GM12878 (cell line): ENCODE measurements around the gene EIF2B4. TPM values are rescaled to one million over a fixed set of nuclear protein-coding genes. Genes with fewer than 3 reads are reported as not detected.

Source experiments
- ATAC-seq: fragments of 200-7000 bp; cut with Tn5 transposase; 3 replicates; pipeline ENCODE4 v1.9.1; 2020; ENCODE audit warnings: mild to moderate bottlenecking, moderate library complexity
- BruUV-seq: library from RNA; stranded (reverse); fragments of 400-500 nt; replicated peaks from 2 replicates; lab custom pipeline; 2021; lab: Mats Ljungman, UMichigan
- CTCF ChIA-PET: fragments of 300-600 bp; sonication (Branson Sonifier 250); formaldehyde crosslinking; extraction: SDS; loops from one replicate; lab custom pipeline; 2021; ENCODE audit warnings: inconsistent platforms; lab: Yijun Ruan, JAX
- POLR2A ChIA-PET: fragments of 350-600 bp; formaldehyde crosslinking; extraction: SDS; loops from one replicate; lab custom pipeline; 2021; ENCODE audit warnings: inconsistent platforms; lab: Charles Lee
- RAD21 ChIA-PET: fragments of 300-600 bp; sonication (Branson Sonifier 250); formaldehyde crosslinking; loops from one replicate; lab custom pipeline; 2023; ENCODE audit warnings: antibody characterized with exemption; ENCODE audit not compliant: unreplicated experiment; lab: Charles Lee
- SMC1A ChIA-PET: fragments of 300-600 bp; sonication (Branson Sonifier 250); formaldehyde crosslinking; loops from one replicate; lab custom pipeline; 2023; ENCODE audit not compliant: unreplicated experiment, uncharacterized antibody; lab: Charles Lee
- DNase-seq: peaks from one replicate; pipeline ENCODE4 v3.0.0-alpha.2; 2011; ENCODE audit warnings: low read depth, low spot score
- FAIRE-seq: peaks from 3 replicates; lab custom pipeline; 2011; peaks lifted over from hg19 to GRCh38; lab: Jason Lieb, UNC
- H2AFZ ChIP-seq: 2 replicates; pipeline ENCODE4 v1.6.0; 2011; ENCODE audit warnings: low read depth, low read length, control low read depth; ENCODE audit not compliant: control insufficient read depth
- H3K27ac ChIP-seq: 2 replicates; pipeline ENCODE4 v1.5.1; 2011; ENCODE audit warnings: control low read depth; ENCODE audit not compliant: control insufficient read depth, insufficient read depth
- H3K27me3 ChIP-seq, 2 experiments: replicated peaks in 1 of 2; 2 replicates each; pipeline versions ENCODE4 v1.6.0 to v1.6.1; 2011; ENCODE audit warnings: low read length in 1 of 2; ENCODE audit not compliant: control insufficient read depth in 2 of 2, insufficient read depth in 2 of 2
- H3K36me3 ChIP-seq, 2 experiments: 2 replicates each; pipeline ENCODE4 v1.5.1; 2011; ENCODE audit warnings: low read length in 1 of 2; ENCODE audit not compliant: control insufficient read depth in 2 of 2, insufficient read depth in 2 of 2
- H3K4me1 ChIP-seq: 2 replicates; pipeline ENCODE4 v1.6.1; 2011; ENCODE audit warnings: mild to moderate bottlenecking, low read length, moderate library complexity, mixed read lengths; ENCODE audit not compliant: control insufficient read depth, insufficient read depth
- H3K4me2 ChIP-seq: 2 replicates; pipeline ENCODE4 v1.6.0; 2011; ENCODE audit warnings: control low read depth; ENCODE audit not compliant: control insufficient read depth, insufficient read depth
- H3K4me3 ChIP-seq: fragments of 200-600 bp; sonication (generic); 2 replicates; pipeline ENCODE4 v1.5.1; 2016
- H3K79me2 ChIP-seq: 2 replicates; pipeline ENCODE4 v1.6.0; 2011; ENCODE audit warnings: low read length; ENCODE audit not compliant: control insufficient read depth, insufficient read depth
- H3K9ac ChIP-seq: 2 replicates; pipeline ENCODE4 v1.8.0; 2011; ENCODE audit warnings: low read length, control low read depth, mixed read lengths; ENCODE audit not compliant: control insufficient read depth, insufficient read depth
- H3K9me3 ChIP-seq: replicated peaks from 3 replicates; pipeline ENCODE4 v1.5.1; 2011; ENCODE audit warnings: mild to moderate bottlenecking, low read length; ENCODE audit not compliant: control insufficient read depth, insufficient read depth
- H4K20me1 ChIP-seq: 2 replicates; pipeline ENCODE4 v1.6.0; 2011; ENCODE audit not compliant: control insufficient read depth, insufficient read depth
- E2F8 ChIP-seq: fragments of 450-650 bp; IDR thresholded peaks from 2 replicates; pipeline ENCODE4 v1.6.1; 2018; ENCODE audit warnings: mild to moderate bottlenecking, low read depth, moderate library complexity; ENCODE audit not compliant: partially characterized antibody
- FOS ChIP-seq: IDR thresholded peaks from 3 replicates; pipeline ENCODE4 v1.6.1; 2011; ENCODE audit warnings: borderline replicate concordance; ENCODE audit not compliant: insufficient read length; ENCODE audit errors: extremely low read depth
- JUNB ChIP-seq: IDR thresholded peaks from 2 replicates; pipeline ENCODE4 v1.6.1; 2016; ENCODE audit warnings: antibody characterized with exemption, mild to moderate bottlenecking
- KAT2A ChIP-seq: conservative IDR thresholded peaks from 2 replicates; pipeline ENCODE4 v1.6.1; 2011; ENCODE audit warnings: low read depth, low read length; ENCODE audit not compliant: control insufficient read depth
- POLR2A ChIP-seq: IDR thresholded peaks from 2 replicates; pipeline ENCODE4 v1.6.1; 2011; ENCODE audit warnings: low read depth, mild to moderate bottlenecking, low read length
- SPI1 ChIP-seq: IDR thresholded peaks from 2 replicates; pipeline ENCODE4 v1.6.1; 2011; ENCODE audit warnings: low read depth, mild to moderate bottlenecking, low read length, moderate library complexity, borderline replicate concordance; ENCODE audit not compliant: insufficient read depth
- ZNF274 ChIP-seq: IDR thresholded peaks from one replicate; pipeline ENCODE4 v1.8.0; 2011; ENCODE audit not compliant: insufficient read length, insufficient read depth
- WGBS: methylation state at CpG from one replicate; pipeline ENCODE4 v1.1.6; 2016; ENCODE audit warnings: low lambda C conversion rate; ENCODE audit not compliant: insufficient replicate concordance, insufficient coverage; ENCODE audit errors: missing lambda C conversion rate; 5-methylcytosine and 5-hydroxymethylcytosine counted together
- in situ Hi-C: fragments of 300-500 bp; cut with MboI; formaldehyde crosslinking; loops from 9 replicates; pipeline ENCODE4 v1.14.3; 2018; ENCODE audit warnings: mixed read lengths
- intact Hi-C: fragments of 100-400 bp; cut with micrococcal nuclease; formaldehyde crosslinking; loops from one replicate; pipeline ENCODE4 v1.14.2; 2022; ENCODE audit not compliant: unreplicated experiment
- polyA plus RNA-seq, 11 experiments: library from polyadenylated mRNA; depleted of rRNA in 4 of 11; unstranded in 6 of 11; stranded (reverse) in 5 of 11; fragments of >200 nt; fragmentation: Nextera tagmentation in 4 of 11; fragmentation: Illumina TruSeq in 1 of 11; extraction: Ambion mirVana in 4 of 11; extraction: Trizol in 1 of 11; gene quantifications; 1 replicate in 1 of 11; 2 replicates in 10 of 11; pipeline versions ENCODE4 v1.2.1 to v1.2.3, GENCODE V29; 2011 to 2016; ENCODE audit warnings: inconsistent platforms in 2 of 11, missing spikeins in 2 of 11, low read depth in 1 of 11
- total RNA-seq, 4 experiments: library from RNA; depleted of rRNA in 3 of 4; stranded (reverse); fragments of >200 nt in 3 of 4; fragmentation: Illumina TruSeq in 1 of 4; extraction: Trizol in 1 of 4; gene quantifications; 2 replicates each; pipeline versions ENCODE4 v1.2.1 to v1.2.3, GENCODE V29; 2013 to 2021

EIF2B4 gene
- total and polyA plus RNA-seq, 10 of the 15 experiments (the other 5 are each of a cell fraction or from before 2014, with no cell fraction given), result 13.4 to 53.9 (median 27.5) TPM

GRCh38 chr2:27373567-27373966 lies 3.4 kb upstream of the EIF2B4 start:
- H3K27ac ChIP-seq, result no peak overlapping the region
- H3K27me3 ChIP-seq, result no peaks in the 10 kb centered on the region
- no peak overlapping the region for H3K4me2 ChIP-seq
- CTCF ChIA-PET, result no interaction called here
- BruUV-seq, result no TSS peak
- FAIRE-seq (no peak), ATAC-seq (no peak), DNase-seq (no peak)
- SMC1A ChIA-PET, result interaction anchor here (1.0 kb wide), 1 partner anchor 29 kb away, joined by 3 read pairs; no protein-coding TSS in a partner anchor
- in situ Hi-C loops, result no loop called here
- no peak overlapping the region for H3K9ac ChIP-seq
- no peak overlapping the region for H3K4me3 ChIP-seq
- TF ChIP-seq ZNF274, result no peak
- TF ChIP-seq POLR2A, result no peak
- no peak for TF ChIP-seq FOS
- TF ChIP-seq KAT2A, result no peak
- no peak for TF ChIP-seq SPI1
- TF ChIP-seq JUNB, result no peak
- no peak for TF ChIP-seq E2F8
- 93% methylated on average over 5 of the region's 5 CpGs for WGBS
- RAD21 ChIA-PET, result no interaction called here
- H2AFZ ChIP-seq, result no peak overlapping the region
- no peaks in the 10 kb centered on the region for H3K9me3 ChIP-seq
- peaks cover 28 to 31% of the 10 kb centered on the region in 2 experiments for H3K36me3 ChIP-seq
- no peaks in the 10 kb centered on the region; the same call in 1 of the 2 replicates for H4K20me1 ChIP-seq
- intact Hi-C loops, result loop anchor here (5.0 kb wide), 1 partner anchor 34 kb away; the partner anchor contains the start of gene PPM1G
- peaks cover 42% of the 10 kb centered on the region for H3K79me2 ChIP-seq
- peaks cover 4% of the 10 kb centered on the region; the same call in 1 of the 2 replicates for H3K4me1 ChIP-seq
- POLR2A ChIA-PET, result interaction anchor here (1.3 kb wide), 1 partner anchor 17 kb away, joined by 3 read pairs; the partner anchor contains the start of gene GTF3C2
